Measurements from ENCODE around the gene EHD3. TPM values are rescaled to one million over a fixed set of nuclear protein-coding genes. Genes with fewer than 3 reads are reported as not detected.

EHD3 gene
- total and polyA plus RNA-seq, 2 experiments from 2014 or later = 12.3 to 17.6 TPM

GRCh38 chr2:31267437-31268120, 33.6 kb downstream of the EHD3 start:
- H3K4me3 ChIP-seq = no peak overlapping the region
- no peak for TF ChIP-seq CTCF (IDR thresholded peaks at IDR 0.05; ENCODE audit: low read depth, low read length)
- H3K9me3 ChIP-seq (ENCODE audit: low read depth) = no peaks in the 10 kb centered on the region
- no peak overlapping the region for H3K27ac ChIP-seq
- no peak for DNase-seq (ENCODE audit: low read depth in 1 of 2, low spot score in 1 of 2)
- no peaks in the 10 kb centered on the region for H3K36me3 ChIP-seq
- H3K27me3 ChIP-seq = no peaks in the 10 kb centered on the region
- H3K4me1 ChIP-seq (ENCODE audit: low read depth) = no peaks in the 10 kb centered on the region

DNA sequence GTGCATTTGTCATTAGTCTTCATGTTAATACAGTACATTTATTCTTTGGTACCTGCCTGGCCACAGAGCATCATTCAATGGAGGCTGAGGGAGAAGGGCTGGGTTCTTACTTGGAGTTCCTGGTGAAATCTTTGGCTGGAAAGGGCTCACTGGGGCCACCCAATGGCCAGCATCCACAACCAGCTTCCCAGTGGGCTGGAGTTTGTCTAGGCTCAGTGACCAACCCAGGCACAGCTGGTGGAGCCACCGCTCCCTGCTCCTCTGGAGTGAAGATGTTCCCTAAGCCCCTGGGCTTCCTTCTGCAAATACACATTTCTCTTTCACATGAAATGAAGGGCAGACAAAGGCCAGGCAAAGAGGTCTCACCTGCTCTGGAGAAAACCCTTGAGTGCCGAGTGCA, 34.4 kb downstream of the EHD3 start:
- Histone ChIP-seq H3K27ac (no peak overlapping the region), H3K9me3 (ENCODE audit: low read depth) (no peaks in the 10 kb centered on the region), H3K27me3 (no peaks in the 10 kb centered on the region), H3K4me3 (no peak overlapping the region), H3K4me1 (ENCODE audit: low read depth) (no peaks in the 10 kb centered on the region), H3K36me3 (no peaks in the 10 kb centered on the region)
- no peak for TF ChIP-seq CTCF (IDR thresholded peaks at IDR 0.05; ENCODE audit: low read depth, low read length)
- DNase-seq (ENCODE audit: low read depth in 1 of 2, low spot score in 1 of 2) = no peak

DNA sequence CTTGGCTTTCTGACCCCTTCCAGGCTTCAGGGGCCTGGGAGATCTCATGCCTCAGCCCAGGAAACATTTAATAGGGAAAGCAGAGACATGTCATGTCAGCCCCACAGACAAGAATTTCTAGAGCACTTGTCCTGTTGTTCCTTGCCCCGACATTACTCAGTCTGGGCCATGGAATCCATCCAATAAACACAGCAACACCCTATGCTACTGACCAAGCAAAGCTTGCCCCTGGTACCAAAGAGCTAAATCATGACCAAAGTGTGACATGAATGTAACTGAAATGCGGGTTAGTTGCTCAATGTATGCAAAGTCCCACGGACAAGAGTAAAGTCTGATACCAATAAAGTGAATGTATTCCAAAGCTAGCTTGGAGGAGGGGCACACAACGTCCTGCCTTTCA, 35.1 kb downstream of the EHD3 start:
- H3K27ac ChIP-seq = no peak overlapping the region
- TF ChIP-seq CTCF (IDR thresholded peaks at IDR 0.05; ENCODE audit: low read depth, low read length) = no peak
- no peaks in the 10 kb centered on the region for H3K9me3 ChIP-seq (ENCODE audit: low read depth)
- no peak for DNase-seq (ENCODE audit: low read depth in 1 of 2, low spot score in 1 of 2)
- H3K27me3 ChIP-seq = no peaks in the 10 kb centered on the region
- H3K4me1 ChIP-seq (ENCODE audit: low read depth) = no peaks in the 10 kb centered on the region
- H3K36me3 ChIP-seq = no peaks in the 10 kb centered on the region
- no peak overlapping the region for H3K4me3 ChIP-seq

DNA sequence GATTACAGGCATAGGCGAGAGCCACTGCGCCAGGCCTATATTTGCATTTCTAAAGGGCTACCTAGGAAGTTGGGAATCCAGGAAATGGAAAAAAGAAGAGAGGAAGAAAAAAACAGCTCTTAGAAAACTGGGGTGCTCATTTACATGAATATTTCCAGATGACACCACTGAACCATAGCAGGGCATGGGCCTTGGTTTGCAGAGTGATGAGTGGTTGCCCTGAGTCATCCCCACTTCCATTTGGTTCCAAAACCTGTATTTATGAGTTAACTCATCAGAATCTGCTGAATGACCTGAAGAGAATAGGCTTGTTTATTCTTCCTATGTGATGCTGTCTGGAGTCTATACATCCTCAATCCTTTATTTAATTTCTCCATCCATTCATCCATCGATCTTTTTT, 36.2 kb downstream of the EHD3 start:
- no peaks in the 10 kb centered on the region for H3K27me3 ChIP-seq
- no peak overlapping the region for H3K4me3 ChIP-seq
- H3K9me3 ChIP-seq (ENCODE audit: low read depth) = no peaks in the 10 kb centered on the region
- DNase-seq (ENCODE audit: low read depth in 1 of 2, low spot score in 1 of 2) = no peak
- no peak overlapping the region for H3K27ac ChIP-seq
- TF ChIP-seq CTCF (IDR thresholded peaks at IDR 0.05; ENCODE audit: low read depth, low read length) = no peak
- no peaks in the 10 kb centered on the region for H3K4me1 ChIP-seq (ENCODE audit: low read depth)
- no peaks in the 10 kb centered on the region for H3K36me3 ChIP-seq

- H3K4me3 ChIP-seq = no peak overlapping the region
- no peaks in the 10 kb centered on the region for H3K9me3 ChIP-seq (ENCODE audit: low read depth)
- DNase-seq (ENCODE audit: low read depth in 1 of 2, low spot score in 1 of 2) = no peak
- H3K27me3 ChIP-seq = no peaks in the 10 kb centered on the region
- no peaks in the 10 kb centered on the region for H3K36me3 ChIP-seq
- H3K4me1 ChIP-seq (ENCODE audit: low read depth) = no peaks in the 10 kb centered on the region
- no peak overlapping the region for H3K27ac ChIP-seq
- no peak for TF ChIP-seq CTCF (IDR thresholded peaks at IDR 0.05; ENCODE audit: low read depth, low read length)
These were observed 36.9 kb downstream of the EHD3 start for GRCh38 chr2:31270822-31271231.
